Adrenal gland (tissue), 5 donors: ENCODE data around the gene MACF1.

Experiments used
- CTCF ChIP-seq, 6 experiments: fragments of 450-650 bp in 4 of 6; fragments of 200-600 bp in 2 of 6; sonication (generic) in 1 of 6; IDR thresholded peaks; 1 replicate in 5 of 6; 2 replicates in 1 of 6; pipeline versions ENCODE4 v1.5.1 to v1.8.0; 2016 to 2021; ENCODE audit warnings: antibody characterized with exemption in 6 of 6, mild to moderate bottlenecking in 2 of 6, moderate library complexity in 1 of 6
- POLR2A ChIP-seq, 2 donors: fragments of 450-650 bp; IDR thresholded peaks; one replicate each; pipeline ENCODE4 v1.6.1; 2017; ENCODE audit warnings: antibody characterized with exemption in 2 of 2, mild to moderate bottlenecking in 2 of 2, moderate library complexity in 1 of 2
- donor health status: DM: no; HTN: no; CAD: no.

- TF ChIP-seq CTCF (IDR thresholded peaks at IDR 0.05) (no peak), POLR2A (IDR thresholded peaks at IDR 0.05) (peak in 1 of 2 donors; percentile 78)
These were observed 203.6 kb downstream of the MACF1 start for GRCh38 chr1:39407896-39408640.
